ENCODE data around the gene LAMA2.

LAMA2 gene

DNA sequence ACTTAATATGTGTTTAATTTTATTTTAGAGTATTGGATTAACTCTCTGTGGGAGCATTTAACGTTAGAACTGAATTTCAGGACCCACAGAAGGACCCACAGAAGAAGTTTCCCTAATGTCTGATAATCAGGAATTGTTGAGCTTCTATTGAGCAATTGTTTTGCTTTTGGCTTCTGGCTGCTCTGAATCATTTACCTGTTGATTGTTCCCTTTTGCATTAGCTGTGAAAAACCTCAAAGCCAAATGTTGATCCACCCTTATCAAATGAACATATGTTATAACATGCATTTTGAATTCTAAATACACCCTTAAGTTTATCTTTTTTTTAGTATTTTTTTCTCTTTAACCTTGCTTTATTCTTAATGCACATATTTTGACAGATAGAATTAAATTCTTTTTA lies 393.5 kb downstream of the LAMA2 start:
- no peak for DNase-seq

DNA sequence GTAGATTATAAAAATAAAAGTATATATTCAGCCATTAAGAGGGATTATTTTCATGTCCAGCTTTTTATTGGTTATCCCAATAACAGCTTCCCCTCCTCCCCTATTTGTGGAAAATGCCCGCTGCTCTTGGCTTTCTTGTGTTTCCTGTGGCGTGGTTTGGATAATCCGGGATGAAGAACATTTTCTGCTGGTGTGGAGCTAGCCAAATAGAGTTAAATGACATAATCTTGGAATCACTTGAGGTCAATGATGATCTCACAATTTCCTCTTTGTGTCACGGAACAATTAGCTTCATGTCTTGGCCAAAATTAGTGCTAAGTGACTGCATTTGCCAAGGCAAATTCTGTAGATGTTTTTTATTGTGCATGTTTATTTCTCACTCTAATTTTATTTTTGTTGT lies 394.0 kb downstream of the LAMA2 start:
- DNase-seq = no peak

DNA sequence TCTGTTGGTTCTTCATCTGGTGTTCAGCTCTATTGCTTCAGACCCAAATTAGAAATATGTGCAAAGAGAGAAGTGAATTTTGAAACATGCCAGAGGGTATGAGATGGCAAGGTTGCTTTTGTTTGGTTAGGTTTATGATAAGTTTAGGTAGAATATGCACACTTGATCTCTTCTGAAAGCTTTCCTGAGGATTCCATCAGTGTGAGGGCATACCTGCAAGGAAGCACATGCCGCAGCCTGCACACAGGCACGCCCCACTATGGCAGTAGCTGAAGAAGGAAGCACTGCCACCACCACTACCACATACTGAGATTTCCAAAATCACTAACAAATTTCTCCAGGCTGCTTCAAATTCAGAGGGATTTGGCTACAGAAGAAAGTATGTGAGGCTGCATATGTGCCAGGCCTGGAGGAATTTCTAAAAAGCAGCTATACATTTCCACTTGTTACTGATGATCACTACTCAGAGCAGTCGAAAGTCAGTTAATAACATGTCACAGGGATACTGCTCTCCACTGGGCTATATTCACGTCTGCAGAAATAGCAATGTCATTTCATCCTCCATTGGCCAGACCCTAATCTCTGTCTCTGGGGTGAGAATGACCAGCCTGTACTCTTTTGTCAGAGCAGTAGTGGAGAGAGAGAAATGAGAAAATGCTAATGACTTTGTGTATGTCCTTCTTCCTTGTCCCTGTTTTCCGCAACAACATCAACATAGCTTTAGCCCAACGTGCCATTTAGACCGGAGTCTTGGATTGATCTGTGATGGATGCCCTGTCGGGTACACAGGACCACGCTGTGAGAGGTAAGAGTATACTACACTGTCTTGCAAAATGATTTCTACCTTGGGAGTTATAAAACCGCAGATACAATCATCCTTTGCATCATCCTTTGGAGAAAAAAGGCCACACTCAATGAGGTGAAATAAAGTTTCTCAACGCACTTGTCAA lies 396.7 kb downstream of the LAMA2 start:
- DNase-seq = no peak

DNA sequence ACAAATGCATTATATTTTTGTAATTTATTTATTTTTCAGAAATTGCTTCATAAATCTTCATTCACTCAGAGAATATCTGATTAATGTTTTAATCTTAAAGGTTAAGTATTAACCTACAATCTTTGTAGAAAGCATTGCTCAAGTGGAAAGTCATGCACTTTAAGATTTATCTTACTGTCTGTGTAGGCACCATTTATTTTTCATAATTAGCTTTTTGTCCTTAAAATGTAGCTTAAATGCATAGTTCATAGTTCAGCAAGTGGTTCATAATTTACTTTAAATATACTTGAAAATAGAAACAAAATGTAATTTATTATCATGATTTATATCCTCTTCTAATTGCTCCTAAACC lies 397.3 kb downstream of the LAMA2 start:
- no peak for DNase-seq

DNA sequence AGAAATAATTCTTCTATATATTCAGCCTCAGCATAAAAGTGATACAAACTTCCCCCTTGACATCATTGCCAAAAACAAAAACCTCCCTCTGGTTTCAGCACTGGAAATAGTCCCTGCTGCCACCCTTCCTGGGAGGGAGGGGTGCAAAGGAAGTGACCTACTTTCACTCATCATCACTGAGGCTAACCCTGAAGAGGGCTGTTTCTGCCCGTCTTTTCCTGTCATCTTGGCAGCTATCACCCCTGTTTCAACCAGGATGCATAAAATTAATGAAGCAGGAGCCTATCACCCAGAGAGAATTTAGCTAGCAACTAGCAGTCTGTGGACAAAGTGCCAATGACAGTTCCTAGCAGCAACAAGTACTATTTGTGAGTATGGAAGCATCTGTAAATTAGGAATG lies 397.8 kb downstream of the LAMA2 start:
- peak; percentile 89 for DNase-seq

DNA sequence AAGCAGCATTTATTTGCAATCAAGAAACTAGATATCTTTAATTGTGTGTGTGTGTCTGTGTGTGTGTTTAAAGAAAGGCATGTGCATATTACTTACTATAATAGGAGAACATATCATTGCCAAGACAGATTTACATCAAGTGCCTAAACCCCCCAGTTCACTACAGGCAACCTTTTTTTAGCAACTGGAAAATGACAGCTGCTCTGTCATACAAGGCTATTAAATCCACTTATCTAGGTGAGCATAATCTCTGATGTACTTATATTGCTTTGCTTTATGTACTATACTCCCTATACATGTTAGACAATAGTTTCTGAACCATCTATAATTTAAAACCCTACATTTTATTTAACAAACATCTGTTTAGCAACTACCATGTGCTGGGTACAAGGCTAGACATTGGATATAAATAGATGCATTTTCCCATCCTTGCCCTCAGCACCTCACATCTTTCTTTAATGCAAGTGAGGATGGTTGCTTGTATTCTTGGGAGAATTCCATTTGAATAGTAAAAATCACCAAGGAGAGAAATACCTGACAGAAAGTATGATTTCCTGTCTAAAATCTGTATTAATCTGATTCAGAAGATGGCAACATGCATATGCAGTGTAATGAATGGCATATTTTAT lies 398.3 kb downstream of the LAMA2 start:
- DNase-seq = peak; percentile 89

DNA sequence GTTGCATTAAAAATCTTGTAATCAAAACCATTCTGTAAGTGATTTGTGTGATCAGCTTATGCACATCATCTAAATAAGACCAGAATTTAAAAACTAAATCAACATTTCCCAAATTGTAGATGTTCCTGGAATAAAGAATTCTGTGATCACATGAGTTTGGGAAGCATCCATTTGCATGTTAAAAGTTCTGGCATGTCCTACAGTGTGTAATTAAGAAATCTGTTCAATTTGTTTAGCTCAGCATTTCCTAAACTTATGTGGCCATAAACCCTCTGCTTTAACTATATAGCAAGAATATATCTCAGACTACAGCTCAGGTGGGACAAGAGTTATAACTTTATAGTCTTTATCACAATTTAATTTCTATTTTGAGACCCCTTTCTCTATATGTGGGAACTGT lies 399.1 kb downstream of the LAMA2 start:
- DNase-seq = no peak

DNA sequence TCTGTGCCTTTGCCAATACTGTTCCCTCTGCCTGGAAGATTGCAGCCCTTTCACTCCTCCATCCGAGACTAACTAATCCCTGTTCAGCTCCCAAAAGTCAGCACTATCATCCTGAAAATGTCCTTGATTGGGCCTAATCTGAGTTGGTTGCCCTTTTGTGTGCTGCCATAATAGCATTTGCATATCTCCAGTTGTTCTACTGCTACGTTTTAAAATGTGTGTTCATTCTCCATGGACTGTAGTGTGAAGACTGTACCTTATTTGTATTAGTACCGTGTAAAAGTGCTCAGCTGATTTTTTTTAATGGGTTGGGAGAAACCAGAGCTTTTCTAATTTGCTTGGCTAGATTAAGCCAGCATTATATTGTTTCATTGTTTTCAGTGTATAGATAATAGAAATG lies 401.3 kb downstream of the LAMA2 start:
- no peak for DNase-seq

DNA sequence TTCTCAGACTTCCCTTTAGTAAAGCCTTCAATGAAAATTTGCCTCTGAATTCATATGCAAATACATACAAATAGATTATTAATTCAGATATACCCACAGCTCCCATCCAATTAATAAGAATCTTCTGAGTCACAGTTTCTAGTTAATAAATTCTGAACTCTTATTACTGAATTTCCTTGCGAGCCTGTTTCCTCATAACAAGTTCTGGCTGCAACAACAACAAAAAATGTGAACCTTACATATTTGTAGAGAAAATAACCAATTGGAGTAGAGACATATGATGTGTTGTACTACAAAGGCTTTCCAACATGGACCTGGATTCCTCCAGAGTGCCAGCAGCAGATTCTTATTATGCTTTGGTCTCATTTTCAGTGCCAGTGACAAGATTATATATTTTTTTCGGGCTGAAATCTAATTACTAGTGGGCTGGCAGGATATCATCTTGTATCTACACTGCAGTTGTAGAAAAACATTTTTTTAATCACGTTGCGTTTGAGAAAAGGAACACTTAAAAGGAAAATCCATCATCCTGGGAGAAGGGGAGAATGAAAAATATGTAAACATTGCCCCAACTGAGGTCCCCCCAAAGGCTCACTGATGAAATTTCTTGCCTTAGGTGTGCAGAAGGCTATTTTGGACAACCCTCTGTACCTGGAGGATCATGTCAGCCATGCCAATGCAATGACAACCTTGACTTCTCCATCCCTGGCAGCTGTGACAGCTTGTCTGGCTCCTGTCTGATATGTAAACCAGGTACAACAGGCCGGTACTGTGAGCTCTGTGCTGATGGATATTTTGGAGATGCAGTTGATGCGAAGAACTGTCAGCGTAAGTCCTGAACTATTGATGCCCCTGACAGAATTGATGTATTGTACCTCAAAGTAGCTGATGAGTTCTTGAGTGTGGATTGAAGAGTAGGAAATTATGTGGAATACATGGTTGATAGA lies 404.6 kb downstream of the LAMA2 start:
- no peak for DNase-seq

DNA sequence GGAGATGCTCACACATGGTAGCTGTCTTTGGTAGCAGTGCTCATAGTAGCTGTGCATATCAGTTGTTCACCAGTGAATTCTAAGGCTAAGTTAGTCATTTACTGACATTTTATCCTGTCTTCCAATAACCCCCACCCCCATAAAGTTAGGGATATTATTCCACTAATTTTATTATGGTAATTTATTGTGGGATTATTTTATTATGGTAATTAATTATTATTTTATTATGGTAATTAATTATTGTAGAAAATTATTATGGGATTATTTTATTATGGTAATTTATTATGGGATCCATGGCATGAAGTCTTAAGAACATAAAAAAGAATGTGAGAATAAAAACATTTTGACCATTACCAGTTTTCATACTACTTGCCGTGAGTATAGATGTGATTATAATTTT lies 406.5 kb downstream of the LAMA2 start:
- no peak for DNase-seq

DNA sequence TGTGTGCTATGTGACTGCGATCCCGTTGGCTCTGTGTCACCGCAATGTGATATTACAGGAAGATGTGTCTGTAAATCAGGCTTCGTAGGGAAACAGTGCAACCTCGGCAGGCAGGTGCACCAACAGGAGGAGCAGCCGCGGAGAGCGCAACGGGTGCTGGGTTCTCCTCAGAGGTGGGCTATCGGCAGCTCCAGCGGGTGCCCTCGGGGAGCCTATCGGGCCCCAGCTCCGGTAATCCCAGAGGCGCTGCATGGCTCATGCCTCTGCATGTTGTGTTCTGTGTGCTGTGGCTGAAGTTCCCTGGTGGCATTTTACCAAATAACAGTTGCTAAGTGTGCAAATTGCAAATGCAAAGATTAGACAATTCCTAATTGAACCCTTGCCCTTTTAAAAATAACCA lies 409.9 kb downstream of the LAMA2 start:
- DNase-seq = peak; percentile 29

DNA sequence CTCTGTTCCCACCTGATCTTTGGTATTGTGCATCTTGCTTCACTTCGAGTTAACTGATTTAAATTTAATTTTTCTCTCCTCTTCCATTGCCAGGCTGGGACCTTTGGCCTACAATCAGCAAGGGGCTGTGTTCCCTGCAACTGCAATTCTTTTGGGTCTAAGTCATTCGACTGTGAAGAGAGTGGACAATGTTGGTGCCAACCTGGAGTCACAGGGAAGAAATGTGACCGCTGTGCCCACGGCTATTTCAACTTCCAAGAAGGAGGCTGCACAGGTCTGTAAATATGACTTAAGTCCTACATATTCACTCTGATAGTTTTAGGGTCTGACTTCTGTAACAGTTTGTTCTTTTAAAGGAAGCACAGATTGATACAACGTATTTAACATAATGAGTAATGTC lies 414.7 kb downstream of the LAMA2 start:
- no peak for DNase-seq

DNA sequence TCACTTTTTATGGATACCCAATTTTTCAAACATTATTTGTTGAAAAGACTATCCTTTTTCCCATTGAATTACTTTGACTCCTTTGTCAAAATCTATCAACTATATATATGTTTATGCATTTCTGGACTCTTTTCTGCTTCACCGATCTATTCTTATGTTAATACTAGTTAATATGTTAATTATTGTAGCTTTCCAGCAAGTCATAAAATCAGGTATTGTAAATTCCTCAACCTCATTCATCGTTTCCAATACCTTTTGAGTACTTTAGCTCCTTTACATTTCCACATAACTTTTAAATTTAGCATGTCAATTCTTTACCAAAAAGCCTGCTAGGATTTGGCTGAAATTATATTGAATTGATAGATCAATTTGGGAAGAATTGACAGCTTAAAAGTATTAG lies 419.7 kb downstream of the LAMA2 start:
- no peak for DNase-seq

DNA sequence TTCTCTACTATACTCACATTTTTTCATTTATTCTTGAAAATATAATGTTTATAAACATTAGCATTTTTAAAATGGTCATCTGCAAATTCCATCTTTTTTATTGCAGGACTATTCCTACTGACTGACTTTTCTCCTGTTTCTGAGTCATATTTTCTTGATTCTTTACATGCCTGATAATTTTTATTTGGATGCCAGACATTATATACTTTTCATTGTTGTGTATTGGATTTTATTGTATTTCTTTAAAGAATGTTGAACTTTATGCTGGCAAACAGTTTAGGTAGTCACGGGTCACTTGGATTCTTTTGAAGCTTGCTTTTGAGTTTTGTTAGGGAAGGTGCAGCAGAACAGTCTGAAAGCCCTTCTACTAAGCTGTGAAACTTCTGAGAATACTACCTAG lies 423.9 kb downstream of the LAMA2 start:
- DNase-seq = no peak

DNA sequence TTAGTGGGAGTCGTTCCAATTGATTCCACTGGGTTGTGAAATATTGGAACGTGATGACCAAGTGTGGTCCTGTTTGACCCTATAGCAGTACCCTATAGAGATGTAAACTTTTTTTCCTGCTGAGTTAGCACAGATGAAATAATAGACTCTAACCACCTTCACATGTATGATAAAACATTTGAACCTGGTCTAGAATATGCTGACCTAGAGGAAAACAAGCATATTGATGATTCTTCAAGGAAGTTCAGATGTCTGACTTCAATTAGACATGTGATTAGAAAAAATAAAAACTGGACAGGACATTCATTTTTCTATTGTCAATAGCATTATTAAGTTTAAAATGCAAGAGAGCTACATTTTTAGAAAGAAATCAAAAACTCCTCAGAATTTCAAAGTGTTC lies 424.9 kb downstream of the LAMA2 start:
- DNase-seq = no peak

DNA sequence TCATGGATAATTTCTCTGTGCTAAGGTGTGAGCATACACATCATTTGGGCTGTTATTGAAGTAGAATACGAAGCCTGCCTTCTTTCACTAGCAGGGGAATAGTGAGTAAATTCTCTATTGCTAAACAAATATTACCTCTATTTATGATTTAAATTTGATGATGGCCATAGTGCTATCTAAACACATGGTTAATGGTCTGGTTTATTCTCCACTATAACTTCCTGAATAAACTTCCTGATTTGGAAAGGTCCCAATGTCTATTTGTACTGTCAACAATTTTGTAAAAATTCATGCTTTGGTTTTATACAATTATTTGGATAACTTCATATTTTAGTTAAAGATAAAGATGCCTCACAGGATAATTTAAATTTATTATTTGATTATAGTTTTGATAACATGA lies 426.2 kb downstream of the LAMA2 start:
- no peak for DNase-seq

DNA sequence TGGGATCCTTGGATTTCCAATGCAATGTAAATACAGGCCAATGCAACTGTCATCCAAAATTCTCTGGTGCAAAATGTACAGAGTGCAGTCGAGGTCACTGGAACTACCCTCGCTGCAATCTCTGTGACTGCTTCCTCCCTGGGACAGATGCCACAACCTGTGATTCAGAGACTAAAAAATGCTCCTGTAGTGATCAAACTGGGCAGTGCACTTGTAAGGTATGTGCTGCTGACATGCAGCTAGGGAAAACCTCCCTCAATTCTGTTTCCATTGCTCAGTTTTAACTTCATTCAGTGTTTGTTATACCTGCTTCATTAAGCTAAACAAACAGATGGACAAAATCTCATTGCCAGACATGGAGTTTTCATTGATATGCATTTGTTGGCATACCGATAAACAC lies 429.9 kb downstream of the LAMA2 start:
- no peak for DNase-seq

DNA sequence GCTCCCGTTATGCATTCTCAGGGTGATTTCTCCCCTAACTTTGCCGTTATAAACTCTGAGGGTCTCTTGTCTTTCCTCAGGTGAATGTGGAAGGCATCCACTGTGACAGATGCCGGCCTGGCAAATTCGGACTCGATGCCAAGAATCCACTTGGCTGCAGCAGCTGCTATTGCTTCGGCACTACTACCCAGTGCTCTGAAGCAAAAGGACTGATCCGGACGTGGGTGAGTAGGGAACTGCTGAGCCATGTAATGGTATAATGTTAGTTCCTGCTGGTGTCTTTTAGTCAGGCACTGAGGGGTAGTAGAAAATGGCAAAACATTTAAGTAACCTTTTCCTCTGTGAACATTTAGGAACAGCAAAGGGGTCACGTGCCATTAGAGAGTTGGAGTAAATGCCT lies 431.6 kb downstream of the LAMA2 start:
- DNase-seq = peak; percentile 87

DNA sequence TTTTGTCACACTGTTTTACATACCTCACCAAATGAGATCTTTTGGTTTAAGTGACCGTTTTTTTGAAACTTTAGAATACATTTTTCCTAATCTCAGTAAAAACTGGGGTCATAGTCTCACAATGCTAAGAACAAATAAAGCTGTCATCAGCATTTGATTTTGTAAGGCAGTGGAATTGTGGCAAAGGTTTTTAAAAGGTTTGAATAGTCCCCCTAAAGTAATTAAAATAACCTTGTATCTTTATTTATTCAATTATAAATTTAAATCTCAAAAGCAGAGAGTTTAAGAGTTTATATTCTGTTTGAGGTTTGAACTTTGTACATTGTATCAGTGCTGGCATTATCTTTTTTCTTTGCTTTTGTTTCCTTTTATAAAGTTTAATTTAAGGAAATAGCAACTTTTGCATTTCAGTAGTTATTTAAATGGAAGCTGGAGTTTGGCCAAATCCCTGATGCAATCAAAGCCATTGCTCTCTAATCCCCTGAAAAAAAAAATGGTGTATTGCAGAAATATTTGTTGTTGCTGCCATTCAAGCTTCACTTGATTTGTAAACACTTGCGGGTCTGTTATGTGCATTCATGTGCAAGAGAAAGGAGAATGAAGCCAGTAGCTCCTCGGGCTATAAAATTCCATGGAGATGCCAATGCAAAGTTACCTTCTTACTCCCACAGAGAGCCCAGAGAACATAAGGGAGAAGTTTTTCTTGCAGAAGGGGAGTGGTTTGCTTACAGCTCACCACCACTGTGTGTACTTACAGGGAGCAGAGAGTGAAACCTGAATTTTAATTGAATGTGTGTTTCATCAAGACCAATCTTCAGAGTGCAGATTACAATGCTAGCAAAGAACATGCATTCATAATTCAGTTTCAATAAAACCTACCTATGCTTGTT lies 435.2 kb downstream of the LAMA2 start:
- no peak for DNase-seq

DNA sequence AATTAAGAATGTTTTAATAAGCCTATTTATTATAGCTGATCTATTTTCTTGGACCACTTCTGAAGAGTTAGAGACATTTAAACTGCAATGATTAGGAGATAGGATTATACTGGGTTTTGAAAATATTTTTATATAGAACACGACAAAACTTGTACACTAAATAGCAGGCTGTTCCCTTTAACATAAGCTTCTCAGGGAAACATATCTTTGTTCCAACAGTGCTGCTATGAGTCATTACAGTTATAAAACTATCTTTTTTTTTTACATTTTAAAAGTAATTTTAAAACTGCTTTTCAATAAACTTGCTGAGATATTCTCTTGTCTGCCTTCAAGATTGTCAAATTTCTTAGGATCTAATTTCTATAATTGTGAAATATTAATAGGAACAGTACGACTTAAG lies 438.0 kb downstream of the LAMA2 start:
- DNase-seq = no peak

DNA sequence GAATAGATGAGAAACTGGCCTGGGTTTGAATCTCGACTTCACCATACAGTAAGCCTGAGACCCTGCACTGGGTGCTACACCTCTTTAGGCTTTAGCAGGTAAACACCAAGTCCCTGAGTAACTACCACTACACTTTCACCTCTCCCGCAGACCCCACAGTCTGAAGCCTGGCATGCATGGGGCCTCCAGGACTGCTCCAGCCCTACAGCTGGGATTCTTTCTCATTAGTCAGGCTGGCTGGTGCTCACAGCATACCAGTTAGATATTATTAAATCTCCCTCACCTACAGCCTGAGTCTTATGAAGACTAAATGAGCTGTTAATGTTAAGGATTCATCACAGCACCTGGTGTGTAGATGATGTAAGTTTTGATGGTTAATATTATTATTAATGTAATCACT lies 438.4 kb downstream of the LAMA2 start:
- DNase-seq = no peak

DNA sequence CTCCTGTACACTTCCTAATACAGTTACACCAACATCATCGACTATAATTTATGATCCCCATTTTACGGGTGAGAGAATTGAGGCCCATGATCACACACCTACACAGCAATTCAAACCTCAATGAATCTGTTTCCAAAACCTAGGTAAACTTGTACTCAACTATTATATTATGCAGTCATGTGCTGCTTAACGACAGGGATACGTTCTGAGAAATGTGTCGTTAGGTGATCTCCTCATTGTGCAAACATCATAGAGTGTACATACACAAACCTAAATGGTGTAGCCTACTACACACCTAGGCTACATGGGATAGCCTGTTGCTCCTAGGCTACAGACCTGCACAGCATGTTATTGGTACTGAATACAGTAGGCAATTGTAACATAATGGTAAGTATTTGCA lies 441.4 kb downstream of the LAMA2 start:
- no peak for DNase-seq

DNA sequence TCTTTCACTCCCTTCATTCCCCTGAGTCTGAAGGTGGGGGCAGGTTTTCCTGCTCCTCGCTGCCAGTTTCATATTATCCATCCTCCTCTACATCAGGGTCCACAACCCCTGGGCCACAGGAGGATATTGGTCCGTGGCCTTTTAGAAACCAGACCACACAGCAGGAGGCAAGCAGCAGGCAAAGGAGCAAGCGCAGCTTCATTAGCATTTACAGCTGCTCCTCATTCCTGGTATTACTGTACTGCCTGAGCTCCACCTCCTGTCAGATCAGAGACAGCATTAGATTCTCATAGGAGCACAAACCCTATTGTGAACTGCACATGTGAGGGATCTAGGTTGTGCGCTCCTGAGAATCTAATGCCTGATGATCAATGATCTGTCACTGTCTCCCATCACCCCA lies 446.7 kb downstream of the LAMA2 start:
- no peak for DNase-seq
